Mesodermal cell (in vitro differentiated cells): Measurements from ENCODE around the gene ROR2.

ENCODE experiments used
- H3K27ac ChIP-seq: 2 replicates; pipeline ENCODE4 v1.7.0; 2013; ENCODE audit warnings: mild to moderate bottlenecking, low read depth, low read length, moderate library complexity; ENCODE audit not compliant: severe bottlenecking
- H3K36me3 ChIP-seq: 2 replicates; pipeline ENCODE4 v1.7.1; 2013; ENCODE audit warnings: mild to moderate bottlenecking, low read length, moderate library complexity; ENCODE audit not compliant: control insufficient read depth, insufficient read depth
- H3K4me1 ChIP-seq: one replicate; pipeline ENCODE4 v1.7.1; 2013; ENCODE audit warnings: mild to moderate bottlenecking, low read length; ENCODE audit not compliant: insufficient read depth, control insufficient read depth, poor library complexity, severe bottlenecking
- H3K4me3 ChIP-seq: 2 replicates; pipeline ENCODE4 v1.7.0; 2013; ENCODE audit warnings: low read length, control low read depth, mild to moderate bottlenecking; ENCODE audit not compliant: insufficient read depth, poor library complexity, severe bottlenecking; ENCODE audit errors: extremely low read depth
- H3K9me3 ChIP-seq: 2 replicates; pipeline ENCODE4 v1.7.1; 2013; ENCODE audit warnings: mild to moderate bottlenecking, low read length, moderate library complexity; ENCODE audit not compliant: control insufficient read depth
- WGBS, 2 experiments: methylation state at CpG; one replicate each; pipeline ENCODE4 v1.1.5; 2013; ENCODE audit warnings: missing lambda C conversion rate in 2 of 2; ENCODE audit not compliant: insufficient coverage in 2 of 2; 5-methylcytosine and 5-hydroxymethylcytosine counted together

ROR2 gene

GRCh38 chr9:91657501-91657900 is 292.5 kb downstream of the ROR2 start:
- Histone ChIP-seq H3K4me1 (peaks cover 3% of the 10 kb centered on the region), H3K36me3 (no peaks in the 10 kb centered on the region), H3K9me3 (no peaks in the 10 kb centered on the region), H3K4me3 (no peak overlapping the region), H3K27ac (no peak overlapping the region)
- 89 to 100% methylated on average over 1 to 3 of the region's 3 CpGs for WGBS, 2 experiments

GRCh38 chr9:91655658-91656057 is 294.4 kb downstream of the ROR2 start:
- peaks cover 3% of the 10 kb centered on the region for H3K4me1 ChIP-seq
- H3K27ac ChIP-seq: no peak overlapping the region
- H3K9me3 ChIP-seq: no peaks in the 10 kb centered on the region
- no peaks in the 10 kb centered on the region for H3K36me3 ChIP-seq
- H3K4me3 ChIP-seq: no peak overlapping the region
- 88 to 94% methylated on average over 3 of the region's 4 CpGs for WGBS, 2 experiments

- H3K4me3 ChIP-seq: no peak overlapping the region
- no peak overlapping the region for H3K27ac ChIP-seq
- no peaks in the 10 kb centered on the region for H3K9me3 ChIP-seq
- peaks cover 3% of the 10 kb centered on the region for H3K4me1 ChIP-seq
- no peaks in the 10 kb centered on the region for H3K36me3 ChIP-seq
- WGBS, 2 experiments: 90 to 94% methylated on average over 4 to 6 of the region's 6 CpGs
These were observed 294.8 kb downstream of the ROR2 start for GRCh38 chr9:91655215-91655614.

DNA sequence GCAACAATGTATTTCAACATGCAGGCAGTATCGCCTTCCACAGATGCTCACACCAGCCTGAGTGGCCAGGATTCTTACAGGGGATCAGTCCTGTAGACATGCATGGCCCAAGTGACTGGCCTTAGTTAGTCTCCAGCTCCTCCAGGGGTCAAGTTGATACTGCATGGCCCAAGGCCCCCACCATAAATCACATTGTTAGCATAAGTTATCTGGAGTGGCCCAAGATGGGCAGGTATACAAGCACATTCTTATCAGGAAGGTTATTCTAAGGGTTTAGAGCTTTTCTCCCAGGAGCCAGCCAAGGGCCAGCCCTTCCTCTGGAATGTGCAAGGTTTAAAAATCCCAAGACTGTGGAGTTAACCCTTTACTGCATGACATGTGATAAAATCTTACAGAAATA is 295.5 kb downstream of the ROR2 start:
- H3K27ac ChIP-seq: no peak overlapping the region
- H3K4me3 ChIP-seq: no peak overlapping the region
- WGBS, 2 experiments: 100% methylated on average over 1 of the region's 1 CpG
- H3K36me3 ChIP-seq: no peaks in the 10 kb centered on the region
- H3K4me1 ChIP-seq: peaks cover 3% of the 10 kb centered on the region
- no peaks in the 10 kb centered on the region for H3K9me3 ChIP-seq

GRCh38 chr9:91647371-91647770 is 302.7 kb downstream of the ROR2 start:
- WGBS, 2 experiments: 80 to 92% methylated on average over 2 of the region's 4 CpGs
- Histone ChIP-seq H3K36me3 (no peaks in the 10 kb centered on the region), H3K9me3 (no peaks in the 10 kb centered on the region), H3K4me3 (no peak overlapping the region), H3K4me1 (no peaks in the 10 kb centered on the region), H3K27ac (no peak overlapping the region)

DNA sequence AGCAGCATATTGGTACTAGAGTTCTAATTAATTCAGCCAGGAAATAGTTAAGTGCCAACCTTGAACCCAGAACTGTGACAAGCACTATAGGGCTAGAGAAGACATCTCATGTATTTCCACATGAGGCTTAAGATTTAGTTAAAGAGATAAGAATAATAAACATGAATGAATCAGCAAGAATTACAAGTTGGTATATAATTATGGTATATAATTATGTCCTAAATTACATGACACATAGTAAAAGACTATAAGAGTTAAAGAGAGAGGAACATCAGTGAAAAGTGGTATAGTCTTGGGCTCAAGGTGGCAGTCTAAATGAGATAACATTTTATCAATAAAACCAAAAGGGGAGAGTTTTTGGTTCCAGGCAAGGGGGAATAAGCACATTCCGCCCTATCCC is 303.3 kb downstream of the ROR2 start:
- Histone ChIP-seq H3K9me3 (no peaks in the 10 kb centered on the region), H3K4me1 (no peaks in the 10 kb centered on the region), H3K27ac (no peak overlapping the region), H3K4me3 (no peak overlapping the region), H3K36me3 (no peaks in the 10 kb centered on the region)
- no CpG with 5 or more reads among the region's 1 CpG for WGBS, 2 experiments

DNA sequence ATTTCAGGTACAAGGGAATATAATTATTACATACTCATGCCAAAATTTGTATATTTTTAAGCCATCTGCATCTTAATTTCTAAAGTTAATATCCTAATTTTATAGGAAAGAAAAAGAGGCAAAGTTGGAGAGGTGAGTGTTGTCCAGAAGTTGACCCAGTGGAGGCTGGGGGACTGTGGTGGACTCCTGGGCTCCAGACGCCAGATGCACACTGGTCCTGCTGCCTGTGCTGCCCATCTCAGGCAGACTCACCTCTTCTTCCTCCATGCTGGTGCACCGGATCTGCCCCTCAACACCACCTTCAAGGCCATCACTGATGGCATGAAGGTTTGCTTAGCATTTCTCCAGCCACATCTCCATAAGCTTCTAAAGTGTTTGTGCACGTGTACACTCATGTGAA is 305.6 kb downstream of the ROR2 start:
- H3K27ac ChIP-seq: no peak overlapping the region
- 83 to 86% methylated on average over 2 to 3 of the region's 3 CpGs for WGBS, 2 experiments

GRCh38 chr9:91643481-91644077 is 306.4 kb downstream of the ROR2 start:
- Histone ChIP-seq H3K9me3 (no peaks in the 10 kb centered on the region), H3K4me1 (no peaks in the 10 kb centered on the region), H3K4me3 (no peak overlapping the region), H3K27ac (no peak overlapping the region), H3K36me3 (no peaks in the 10 kb centered on the region)
- WGBS, 2 experiments: 33 to 80% methylated on average over 1 to 3 of the region's 7 CpGs

More for the DNA sequence above, 305.6 kb downstream of the ROR2 start:
- Histone ChIP-seq H3K4me1 (no peaks in the 10 kb centered on the region), H3K36me3 (no peaks in the 10 kb centered on the region), H3K9me3 (no peaks in the 10 kb centered on the region), H3K4me3 (no peak overlapping the region)

- 88 to 90% methylated on average over 5 of the region's 5 CpGs for WGBS, 2 experiments
- H3K4me3 ChIP-seq: no peak overlapping the region
- no peak overlapping the region for H3K27ac ChIP-seq
- H3K9me3 ChIP-seq: no peaks in the 10 kb centered on the region
- H3K36me3 ChIP-seq: no peaks in the 10 kb centered on the region
- H3K4me1 ChIP-seq: no peaks in the 10 kb centered on the region
These were observed 307.3 kb downstream of the ROR2 start for GRCh38 chr9:91642771-91643170.

GRCh38 chr9:91640428-91640827 is 309.6 kb downstream of the ROR2 start:
- WGBS, 2 experiments: 85 to 94% methylated on average over 2 of the region's 2 CpGs
- Histone ChIP-seq H3K36me3 (no peaks in the 10 kb centered on the region), H3K9me3 (no peaks in the 10 kb centered on the region), H3K4me3 (no peak overlapping the region), H3K27ac (no peak overlapping the region), H3K4me1 (no peaks in the 10 kb centered on the region)

- WGBS, 2 experiments: no CpG with 5 or more reads among the region's 1 CpG
- Histone ChIP-seq H3K36me3 (no peaks in the 10 kb centered on the region), H3K4me1 (no peaks in the 10 kb centered on the region), H3K9me3 (no peaks in the 10 kb centered on the region), H3K27ac (no peak overlapping the region), H3K4me3 (no peak overlapping the region)
These were observed 311.0 kb downstream of the ROR2 start for GRCh38 chr9:91639054-91639453.
